Retinal pigment epithelial cell (primary cell): ENCODE results near the gene PRKCB.

ENCODE experiments used
- DNase-seq: peaks from one replicate; pipeline ENCODE4 v3.0.0-alpha.2; 2010; ENCODE audit warnings: low read depth
- H3K4me3 ChIP-seq: 2 replicates; pipeline ENCODE4 v1.5.1; 2011; ENCODE audit warnings: mild to moderate bottlenecking, low read length, control low read depth, moderate library complexity
- TF ChIP-seq, protein P1 (sequence below): conservative IDR thresholded peaks from 2 replicates; pipeline ENCODE4 v1.5.1; 2011; ENCODE audit warnings: low read depth, low read length, control low read depth, inconsistent platforms

The PRKCB gene

DNA sequence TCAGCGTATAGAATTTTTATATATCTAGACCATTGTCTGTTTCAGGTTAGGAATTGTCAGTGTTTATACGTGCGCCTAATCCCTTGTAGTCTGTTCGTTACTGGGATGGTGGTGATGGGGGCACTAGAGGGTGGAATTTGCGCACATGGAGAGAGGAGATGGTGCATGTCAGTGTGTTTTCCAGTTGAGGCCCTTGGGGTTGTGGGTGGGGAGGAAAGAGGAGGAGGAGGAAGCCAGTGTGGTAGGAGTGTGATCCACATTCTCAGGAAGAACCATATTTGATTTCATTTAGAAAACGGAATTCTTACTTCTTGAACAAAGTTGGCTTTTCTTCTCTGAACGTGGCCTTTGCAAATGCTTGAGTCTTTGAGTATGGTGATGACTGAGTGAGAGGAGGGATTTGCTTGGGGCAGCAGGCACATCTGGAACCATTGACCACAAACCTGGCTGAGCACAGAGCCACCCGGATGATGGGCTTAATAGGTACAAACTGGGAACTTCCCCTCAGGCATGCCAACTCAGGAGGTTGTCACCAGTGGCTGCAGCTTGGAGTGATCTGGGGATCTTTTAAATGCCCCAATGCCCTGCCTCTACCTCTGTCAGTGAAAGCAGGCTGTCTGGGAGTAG, 98.9 kb downstream of the PRKCB start:
- TF ChIP-seq, protein P1, sequence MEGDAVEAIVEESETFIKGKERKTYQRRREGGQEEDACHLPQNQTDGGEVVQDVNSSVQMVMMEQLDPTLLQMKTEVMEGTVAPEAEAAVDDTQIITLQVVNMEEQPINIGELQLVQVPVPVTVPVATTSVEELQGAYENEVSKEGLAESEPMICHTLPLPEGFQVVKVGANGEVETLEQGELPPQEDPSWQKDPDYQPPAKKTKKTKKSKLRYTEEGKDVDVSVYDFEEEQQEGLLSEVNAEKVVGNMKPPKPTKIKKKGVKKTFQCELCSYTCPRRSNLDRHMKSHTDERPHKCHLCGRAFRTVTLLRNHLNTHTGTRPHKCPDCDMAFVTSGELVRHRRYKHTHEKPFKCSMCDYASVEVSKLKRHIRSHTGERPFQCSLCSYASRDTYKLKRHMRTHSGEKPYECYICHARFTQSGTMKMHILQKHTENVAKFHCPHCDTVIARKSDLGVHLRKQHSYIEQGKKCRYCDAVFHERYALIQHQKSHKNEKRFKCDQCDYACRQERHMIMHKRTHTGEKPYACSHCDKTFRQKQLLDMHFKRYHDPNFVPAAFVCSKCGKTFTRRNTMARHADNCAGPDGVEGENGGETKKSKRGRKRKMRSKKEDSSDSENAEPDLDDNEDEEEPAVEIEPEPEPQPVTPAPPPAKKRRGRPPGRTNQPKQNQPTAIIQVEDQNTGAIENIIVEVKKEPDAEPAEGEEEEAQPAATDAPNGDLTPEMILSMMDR, result no peak
- no peak overlapping the region for H3K4me3 ChIP-seq
- DNase-seq, result no peak

DNA sequence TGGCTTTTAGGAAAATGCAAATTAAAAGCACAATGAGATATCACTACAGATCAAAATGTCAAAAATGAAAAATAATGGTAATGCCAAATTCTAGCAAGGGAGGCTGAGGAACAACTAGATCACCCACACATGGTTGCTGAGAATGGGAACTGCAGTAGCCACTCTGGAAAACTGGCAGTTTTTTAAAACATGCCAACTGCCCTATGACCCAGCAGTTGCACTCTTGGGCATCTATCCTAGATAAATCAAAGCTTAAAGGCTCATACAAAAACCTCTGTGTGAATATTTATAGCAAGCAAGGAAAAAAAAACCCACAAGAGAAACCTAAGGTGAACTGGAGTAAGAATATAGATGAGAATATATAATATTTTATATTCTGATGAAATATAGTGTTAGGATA, 104.3 kb downstream of the PRKCB start:
- TF ChIP-seq, protein P1, result no peak
- DNase-seq, result no peak
- H3K4me3 ChIP-seq, result no peak overlapping the region

DNA sequence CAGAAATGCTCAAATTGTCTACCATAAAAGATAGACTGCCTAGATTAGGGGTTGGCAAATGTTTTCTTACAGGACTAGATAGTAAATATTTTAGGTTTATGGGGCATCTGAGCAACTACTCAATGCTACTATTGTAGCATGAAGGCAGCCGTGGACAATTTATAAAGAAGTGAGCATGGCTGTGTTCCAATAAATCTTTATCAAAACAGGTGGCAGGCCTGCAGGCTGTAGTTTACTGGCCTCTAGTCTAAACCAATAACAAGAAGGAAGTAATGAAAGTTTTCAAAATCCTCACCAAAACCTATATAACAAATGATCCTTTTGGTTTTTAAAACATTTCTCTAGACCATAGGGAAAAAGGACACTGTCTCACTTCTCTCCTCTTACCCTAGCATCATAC, 105.2 kb downstream of the PRKCB start:
- no peak overlapping the region for H3K4me3 ChIP-seq
- DNase-seq, result no peak
- TF ChIP-seq, protein P1, result no peak

DNA sequence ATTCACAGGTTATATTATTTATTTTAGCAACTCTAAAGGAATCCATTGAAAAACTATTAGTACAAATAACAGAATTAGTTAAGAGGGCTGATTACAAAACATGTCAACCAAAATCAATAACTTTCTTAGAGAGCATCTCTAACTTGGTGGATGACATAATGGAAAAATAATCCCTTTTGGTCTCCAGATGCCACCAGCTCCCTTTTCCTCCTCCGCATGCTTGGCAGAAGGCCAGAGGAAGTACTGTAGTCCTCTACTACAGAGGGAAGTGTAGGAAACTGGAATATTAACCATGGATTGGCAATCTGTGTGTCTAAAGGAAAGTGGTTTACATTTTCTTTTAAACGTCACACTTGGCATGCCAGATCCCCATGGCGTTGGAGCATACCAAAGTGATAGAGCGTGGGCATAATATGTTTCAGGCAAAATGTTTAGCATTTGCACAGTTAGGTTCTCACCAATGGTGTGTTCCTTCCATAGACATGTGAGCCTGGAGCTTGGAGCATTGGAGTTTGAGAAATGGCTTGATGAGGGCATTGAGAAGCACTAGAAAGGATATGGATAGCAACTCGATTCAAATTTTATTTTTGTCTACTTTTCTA, 106.3 kb downstream of the PRKCB start:
- no peak for DNase-seq
- no peak overlapping the region for H3K4me3 ChIP-seq
- TF ChIP-seq, protein P1, result no peak

DNA sequence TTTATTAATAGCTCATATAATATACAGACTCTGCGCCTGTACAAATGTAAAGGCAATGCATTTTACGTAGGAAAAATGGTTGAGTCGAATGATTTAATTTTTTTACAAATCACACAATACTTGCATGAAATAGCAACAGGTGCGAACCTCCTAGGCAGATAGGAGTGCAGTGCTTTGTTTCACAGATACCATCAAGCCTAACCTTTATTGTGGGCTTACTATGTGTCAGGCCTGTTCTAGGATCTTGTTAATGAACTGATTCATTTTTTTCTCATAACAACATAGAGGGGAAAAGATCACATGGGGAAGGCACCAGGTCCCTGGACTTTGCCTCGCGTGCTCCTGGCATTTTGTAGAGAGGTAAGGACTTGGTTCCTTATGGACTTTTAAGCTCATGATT, 107.8 kb downstream of the PRKCB start:
- no peak for DNase-seq
- H3K4me3 ChIP-seq, result no peak overlapping the region
- TF ChIP-seq, protein P1, result no peak

DNA sequence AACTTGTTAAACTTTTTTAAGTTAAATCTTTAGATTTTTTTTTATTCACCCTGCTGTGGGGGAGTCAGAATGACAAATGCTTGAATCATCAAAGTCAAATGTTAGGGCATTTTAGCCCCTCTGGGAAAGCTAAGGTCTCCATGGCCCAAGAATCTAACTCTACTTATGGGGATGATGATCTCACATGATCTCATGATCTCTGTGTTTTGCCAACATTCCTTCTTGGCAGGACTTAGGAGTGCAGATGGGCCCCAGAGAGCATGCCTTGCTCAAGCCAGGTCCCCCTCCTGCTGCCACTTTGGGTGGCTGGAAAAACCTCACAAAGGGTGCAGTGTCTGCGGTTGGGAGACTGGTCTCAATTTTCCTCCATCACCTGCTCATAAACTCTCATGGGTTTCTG, 108.6 kb downstream of the PRKCB start:
- peak; percentile 71 for DNase-seq
- TF ChIP-seq, protein P1, result no peak
- no peak overlapping the region for H3K4me3 ChIP-seq

DNA sequence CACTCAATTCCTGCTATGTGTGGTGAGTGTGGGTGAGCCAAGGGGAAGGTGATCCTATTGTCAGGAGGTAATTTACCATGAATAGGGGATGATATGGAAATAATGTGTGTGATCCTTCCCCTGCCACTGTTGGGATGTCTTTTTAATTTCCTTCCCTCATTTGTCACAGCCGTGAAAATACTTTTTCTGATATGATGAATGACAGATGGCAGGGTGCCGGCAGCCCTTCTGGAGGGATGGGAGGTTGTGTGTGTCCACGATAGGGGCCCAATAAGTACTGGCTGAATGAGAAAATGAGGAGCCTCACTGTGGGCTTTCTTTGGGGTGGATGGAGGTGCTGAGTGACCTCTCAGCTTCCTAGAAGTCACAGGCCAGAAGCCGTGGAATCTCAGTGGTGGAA, 109.5 kb downstream of the PRKCB start:
- no peak for DNase-seq
- TF ChIP-seq, protein P1, result no peak

More for the DNA sequence above, 109.5 kb downstream of the PRKCB start:
- H3K4me3 ChIP-seq, result no peak overlapping the region
